WERI-Rb-1 (cell line): ENCODE data around the gene DNAJC5.

Experiments used
- DNase-seq: peaks from one replicate; pipeline ENCODE4 v3.0.0-alpha.2; 2020
- H3K27ac ChIP-seq: fragments of 250-450 bp; sonication (Bioruptor Pico); 2 replicates; pipeline ENCODE4 v1.5.1; 2020; ENCODE audit warnings: mild to moderate bottlenecking, moderate library complexity
- H3K27me3 ChIP-seq: fragments of 250-450 bp; sonication (Bioruptor Pico); 2 replicates; pipeline ENCODE4 v1.5.1; 2021; ENCODE audit warnings: mild to moderate bottlenecking, low read depth, moderate library complexity; ENCODE audit not compliant: insufficient read depth, severe bottlenecking
- H3K36me3 ChIP-seq: fragments of 250-450 bp; sonication (Bioruptor Pico); 2 replicates; pipeline ENCODE4 v1.5.1; 2020; ENCODE audit warnings: mild to moderate bottlenecking, moderate library complexity
- H3K4me3 ChIP-seq: 2 replicates; pipeline ENCODE4 v1.5.1; 2011; ENCODE audit warnings: low read depth, mild to moderate bottlenecking, control low read depth, low read length
- H3K9me3 ChIP-seq: fragments of 250-450 bp; sonication (Bioruptor Pico); 2 replicates; pipeline ENCODE4 v1.5.1; 2021; ENCODE audit warnings: mild to moderate bottlenecking, moderate library complexity; ENCODE audit not compliant: severe bottlenecking
- TF ChIP-seq, protein P1 (sequence below): IDR thresholded peaks from 2 replicates; pipeline ENCODE4 v1.5.1; 2011; ENCODE audit warnings: low read depth, mild to moderate bottlenecking, control low read depth, inconsistent platforms, low read length

The DNAJC5 gene

DNA sequence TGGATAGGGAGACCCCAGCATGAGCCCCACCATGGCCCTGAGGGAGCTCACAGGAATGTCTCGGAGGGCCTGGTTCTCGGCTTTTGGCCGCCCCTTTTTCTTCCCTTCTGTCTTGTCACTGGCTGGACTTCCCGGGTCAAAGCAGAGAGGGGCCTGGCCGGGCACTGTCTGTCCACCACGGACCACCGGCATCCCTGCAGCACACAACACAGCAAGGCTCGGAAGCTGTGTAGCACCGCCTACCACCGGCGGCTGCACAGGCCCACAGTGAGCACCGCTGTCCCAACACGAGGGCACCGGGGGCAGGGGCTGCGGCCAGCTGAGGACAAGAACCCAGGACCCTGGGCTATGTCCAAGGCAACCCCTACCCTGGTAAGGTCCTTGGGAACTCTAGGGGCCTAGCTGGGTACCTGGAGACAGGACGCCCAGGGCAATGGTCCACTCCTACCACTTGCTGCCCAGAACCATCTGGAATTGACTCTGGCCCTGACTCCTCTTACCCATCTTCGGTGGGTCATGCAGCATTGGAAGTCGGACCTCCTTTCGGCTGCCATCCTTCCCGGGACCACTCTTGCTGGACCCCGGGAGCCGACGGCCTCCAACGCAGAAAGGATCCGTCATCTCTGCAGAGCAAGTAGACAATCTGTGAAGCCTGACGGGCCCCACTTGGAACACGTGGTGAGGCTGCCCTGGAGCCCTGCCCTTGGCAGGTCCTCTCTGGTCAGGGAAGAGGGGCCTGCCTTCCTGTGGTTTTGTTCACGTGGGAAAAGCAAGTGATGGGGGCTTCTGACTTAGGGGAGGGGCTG, 72.6 kb downstream of the DNAJC5 start:
- Histone ChIP-seq H3K36me3 (peaks cover 12% of the 10 kb centered on the region), H3K27me3 (no peaks in the 10 kb centered on the region), H3K9me3 (no peaks in the 10 kb centered on the region), H3K27ac (no peak overlapping the region), H3K4me3 (no peak overlapping the region)
- TF ChIP-seq, protein P1, sequence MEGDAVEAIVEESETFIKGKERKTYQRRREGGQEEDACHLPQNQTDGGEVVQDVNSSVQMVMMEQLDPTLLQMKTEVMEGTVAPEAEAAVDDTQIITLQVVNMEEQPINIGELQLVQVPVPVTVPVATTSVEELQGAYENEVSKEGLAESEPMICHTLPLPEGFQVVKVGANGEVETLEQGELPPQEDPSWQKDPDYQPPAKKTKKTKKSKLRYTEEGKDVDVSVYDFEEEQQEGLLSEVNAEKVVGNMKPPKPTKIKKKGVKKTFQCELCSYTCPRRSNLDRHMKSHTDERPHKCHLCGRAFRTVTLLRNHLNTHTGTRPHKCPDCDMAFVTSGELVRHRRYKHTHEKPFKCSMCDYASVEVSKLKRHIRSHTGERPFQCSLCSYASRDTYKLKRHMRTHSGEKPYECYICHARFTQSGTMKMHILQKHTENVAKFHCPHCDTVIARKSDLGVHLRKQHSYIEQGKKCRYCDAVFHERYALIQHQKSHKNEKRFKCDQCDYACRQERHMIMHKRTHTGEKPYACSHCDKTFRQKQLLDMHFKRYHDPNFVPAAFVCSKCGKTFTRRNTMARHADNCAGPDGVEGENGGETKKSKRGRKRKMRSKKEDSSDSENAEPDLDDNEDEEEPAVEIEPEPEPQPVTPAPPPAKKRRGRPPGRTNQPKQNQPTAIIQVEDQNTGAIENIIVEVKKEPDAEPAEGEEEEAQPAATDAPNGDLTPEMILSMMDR = no peak
- DNase-seq = no peak

DNA sequence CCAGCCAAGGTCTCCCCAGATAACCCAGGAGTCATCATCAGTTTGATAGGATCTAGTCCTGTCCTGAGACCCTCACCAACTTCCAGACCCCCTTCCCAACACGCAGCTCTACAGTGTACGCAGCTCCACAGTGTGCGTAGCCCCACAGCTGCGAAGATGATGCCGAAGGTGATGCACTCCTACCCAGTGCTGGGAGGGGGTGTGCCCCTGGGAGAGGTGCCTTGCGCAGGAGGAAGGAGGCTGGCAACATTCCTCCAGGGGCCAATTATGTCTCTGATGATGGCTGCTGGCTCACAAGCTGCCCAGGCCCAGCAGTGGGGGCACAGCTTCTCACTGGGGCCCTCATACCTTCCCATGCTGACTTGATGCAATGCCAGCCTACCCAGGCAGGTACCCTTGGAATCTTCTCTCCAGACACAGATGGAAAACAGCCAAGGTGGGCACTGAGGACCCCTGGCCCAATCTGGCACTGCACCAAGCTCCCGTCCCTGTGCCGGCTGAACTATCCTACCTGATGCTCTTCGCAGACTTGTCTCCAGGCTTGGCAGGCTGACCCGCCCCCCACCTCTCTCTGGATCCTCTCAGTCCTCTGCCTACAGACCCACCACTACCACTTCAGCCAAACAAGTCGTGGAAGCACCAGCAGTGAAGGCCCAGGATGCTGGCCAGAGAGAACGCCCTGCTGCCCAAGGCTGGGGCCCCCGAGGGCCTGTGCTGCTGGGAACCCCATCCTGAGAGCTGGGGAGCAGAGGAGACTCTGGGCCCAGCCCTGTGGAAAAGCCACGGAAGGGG, 73.4 kb downstream of the DNAJC5 start:
- DNase-seq = no peak
- TF ChIP-seq, protein P1 = no peak
- no peaks in the 10 kb centered on the region for H3K27me3 ChIP-seq
- H3K36me3 ChIP-seq = peaks cover 8% of the 10 kb centered on the region
- no peaks in the 10 kb centered on the region for H3K9me3 ChIP-seq
- H3K4me3 ChIP-seq = peak overlapping the region; percentile 54
- H3K27ac ChIP-seq = no peak overlapping the region; the same call in 1 of the 2 replicates

DNA sequence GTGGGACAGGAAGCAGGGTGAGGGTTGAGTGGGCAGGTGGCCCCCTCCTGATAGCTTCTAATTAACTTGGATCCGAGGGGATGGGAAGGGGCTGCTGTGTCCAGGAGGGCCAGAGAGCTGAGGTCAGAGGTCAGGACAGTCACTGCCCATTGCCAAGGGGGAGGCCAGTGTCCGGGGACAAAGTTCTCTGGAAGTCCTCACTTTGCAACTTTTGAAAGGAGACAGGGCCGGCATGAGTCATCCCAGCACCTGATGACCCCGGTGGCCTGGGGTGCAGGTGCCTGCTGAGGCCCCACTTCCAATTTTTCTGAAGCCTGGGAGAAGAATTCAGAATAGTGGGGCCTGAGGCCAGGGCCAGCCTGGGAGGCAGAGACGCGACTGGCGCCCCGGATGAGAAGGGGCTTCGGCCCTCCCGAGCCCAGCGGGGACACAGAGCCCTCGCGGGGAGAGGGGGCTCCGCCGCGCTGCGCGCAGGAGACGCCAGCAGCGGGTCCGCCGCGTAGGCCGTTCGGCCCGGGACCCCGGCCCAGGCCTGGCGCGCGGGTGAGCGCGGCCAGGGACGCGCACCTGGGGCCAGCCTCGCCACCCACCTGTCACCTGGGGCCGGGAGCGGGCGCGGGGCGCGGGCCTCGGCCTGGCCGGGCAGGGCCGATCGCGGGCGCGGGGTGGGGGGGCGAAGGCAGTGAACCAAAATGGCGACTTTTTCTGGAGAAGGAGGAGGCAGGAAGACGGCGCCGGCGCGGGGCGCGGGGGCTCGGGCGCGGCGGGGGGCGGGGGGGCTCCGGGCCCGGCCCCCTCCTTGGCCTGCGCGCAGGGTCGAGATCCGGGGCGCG, 74.2 kb downstream of the DNAJC5 start:
- Histone ChIP-seq H3K27me3 (no peaks in the 10 kb centered on the region), H3K36me3 (peaks cover 5% of the 10 kb centered on the region), H3K27ac (peak overlapping the region; percentile 60), H3K9me3 (no peaks in the 10 kb centered on the region), H3K4me3 (peak overlapping the region; percentile 54)
- TF ChIP-seq, protein P1 = no peak
- no peak for DNase-seq

DNA sequence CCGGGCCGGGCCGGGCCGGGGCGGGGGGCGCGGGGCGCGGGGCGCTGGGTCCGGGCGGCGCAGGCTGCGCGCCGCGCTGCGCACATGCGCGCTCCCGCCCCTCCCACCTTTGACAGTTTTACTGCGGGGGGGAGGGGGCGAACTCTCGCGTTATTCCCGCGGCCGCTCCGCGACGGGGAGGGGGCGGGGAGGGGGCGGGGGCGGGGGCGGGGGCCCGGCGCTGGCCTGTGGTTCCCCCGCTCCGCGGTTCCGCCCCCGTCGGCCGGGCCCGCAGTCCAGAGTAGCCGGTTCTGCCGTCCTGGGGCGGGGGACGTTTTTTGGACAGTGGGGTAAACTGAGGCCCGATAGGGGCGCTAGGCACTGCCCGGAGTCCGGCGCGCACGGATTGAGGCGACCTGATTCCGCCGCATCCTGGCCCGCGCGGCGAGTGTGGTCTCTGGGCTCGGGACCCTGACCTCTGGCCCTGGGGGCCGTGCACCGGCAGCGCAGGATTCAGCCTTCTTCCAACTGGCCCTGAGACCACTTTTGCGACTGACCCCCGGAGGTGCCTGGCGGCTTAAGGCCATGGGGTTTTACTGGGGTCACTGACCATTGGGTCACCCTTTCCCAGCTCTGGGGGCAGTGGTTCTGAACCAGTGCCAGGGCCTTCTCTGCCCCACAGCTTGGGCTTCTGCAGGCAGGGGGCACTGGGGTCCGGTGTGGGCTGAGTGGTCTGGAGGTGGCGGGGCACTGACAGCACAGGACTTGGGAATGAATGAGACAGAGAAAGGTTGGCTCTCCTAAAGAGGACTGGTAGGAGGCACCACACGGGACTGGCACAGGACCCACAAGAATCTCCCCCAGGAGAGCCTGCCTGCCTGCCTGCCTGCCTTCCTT, 75.2 kb downstream of the DNAJC5 start, which contains the start of gene ZNF512B:
TSS of gene ZNF512B (minus strand) at position 93 of the 876 bp plus-strand sequence. CDS start 1,980 bp downstream, outside the sequence.
- Histone ChIP-seq H3K27ac (peak within 1 kb of the TSS; percentile 60), H3K27me3 (no peaks in the 10 kb centered on the region), H3K36me3 (peaks cover 5% of the 10 kb centered on the region), H3K9me3 (no peaks in the 10 kb centered on the region), H3K4me3 (peak within 1 kb of the TSS; percentile 54)
- TF ChIP-seq, protein P1 = no peak
- DNase-seq = peak; percentile 62
